HG03469 (cell line): ENCODE measurements around the gene ALDH16A1.

Experiments used
- ATAC-seq: cut with Tn5 transposase; IDR thresholded peaks from one replicate; pipeline ENCODE4 v1.9.1; 2021; ENCODE audit warnings: mild to moderate bottlenecking, moderate library complexity, moderate number of reproducible peaks; ENCODE audit not compliant: unreplicated experiment

ALDH16A1 gene

DNA sequence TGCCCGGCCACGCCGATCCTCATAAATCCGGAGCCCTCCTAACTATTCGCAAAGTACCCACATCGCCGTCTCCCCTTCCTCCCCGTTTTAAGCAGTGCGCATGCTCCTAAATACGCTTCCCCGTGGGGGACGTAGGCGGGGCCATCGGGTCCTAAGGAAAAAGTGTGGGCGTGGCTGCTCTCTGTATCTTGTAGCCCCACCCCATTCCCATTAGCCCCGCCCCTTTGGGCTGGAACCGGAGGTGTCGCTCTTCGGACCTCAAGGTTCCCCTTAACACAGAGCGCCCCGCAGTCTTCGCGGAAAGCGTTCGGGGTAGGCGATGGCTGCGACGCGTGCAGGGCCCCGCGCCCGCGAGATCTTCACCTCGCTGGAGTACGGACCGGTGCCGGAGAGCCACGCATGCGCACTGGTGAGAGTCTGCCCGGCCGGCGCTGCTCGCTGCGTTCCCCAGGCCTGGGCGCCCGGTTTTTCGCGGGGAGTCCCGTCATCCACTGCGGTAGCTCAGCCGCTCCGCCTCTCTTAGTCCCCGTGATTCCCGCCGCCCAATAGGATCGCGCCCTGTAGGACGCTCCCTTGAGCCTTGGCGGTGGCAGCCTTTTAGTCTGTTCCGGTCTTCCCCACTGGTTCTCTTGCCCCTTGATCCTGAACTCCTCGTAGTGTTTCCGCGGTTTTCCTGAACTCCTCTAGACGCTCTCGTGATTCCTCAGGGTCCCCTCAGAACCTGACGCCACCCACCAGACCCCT is at the start of gene ALDH16A1:
ALDH16A1 (plus strand) TSS at position 213 of the 744 bp plus-strand sequence; CDS start at position 320, 107 bp downstream.
- peak; percentile 75 for ATAC-seq

DNA sequence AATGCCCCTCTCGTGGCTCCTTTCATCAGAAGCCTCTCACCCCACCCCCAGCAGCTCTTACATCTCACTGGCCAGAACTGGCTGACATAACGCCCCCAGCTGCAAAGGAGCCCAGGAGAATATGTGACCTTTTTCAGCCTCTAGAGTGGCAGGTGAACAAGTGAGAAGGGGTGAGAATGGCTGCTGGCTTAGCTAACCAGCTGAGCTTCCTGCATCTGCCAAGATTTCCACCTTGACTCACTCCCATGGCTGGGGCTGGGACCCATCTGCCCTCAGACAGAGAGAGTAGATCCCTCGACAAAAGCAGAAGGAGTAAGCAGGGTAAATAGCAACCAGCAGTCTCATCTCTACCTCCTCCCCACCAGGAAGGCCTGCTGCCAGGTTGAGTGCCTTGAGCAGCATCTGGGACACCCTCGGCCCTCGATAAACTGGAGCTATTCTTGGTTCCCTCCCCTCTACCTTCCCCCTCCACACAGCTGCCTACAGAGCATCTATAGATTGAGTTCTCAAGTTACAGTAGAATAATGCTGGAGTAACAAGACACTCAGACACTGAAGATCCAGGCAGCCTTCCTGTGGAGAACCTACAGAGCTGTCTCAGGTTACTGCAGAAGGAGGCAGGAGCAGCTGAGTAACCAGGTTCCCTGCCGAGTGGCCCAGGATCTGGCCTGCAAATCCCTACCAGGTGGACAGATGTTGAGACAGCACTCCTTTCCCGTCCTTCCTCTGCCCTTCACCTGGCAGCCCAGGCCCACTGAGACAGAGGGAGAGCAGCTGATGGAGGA is 49.4 kb upstream of the ALDH16A1 start:
- no peak for ATAC-seq

DNA sequence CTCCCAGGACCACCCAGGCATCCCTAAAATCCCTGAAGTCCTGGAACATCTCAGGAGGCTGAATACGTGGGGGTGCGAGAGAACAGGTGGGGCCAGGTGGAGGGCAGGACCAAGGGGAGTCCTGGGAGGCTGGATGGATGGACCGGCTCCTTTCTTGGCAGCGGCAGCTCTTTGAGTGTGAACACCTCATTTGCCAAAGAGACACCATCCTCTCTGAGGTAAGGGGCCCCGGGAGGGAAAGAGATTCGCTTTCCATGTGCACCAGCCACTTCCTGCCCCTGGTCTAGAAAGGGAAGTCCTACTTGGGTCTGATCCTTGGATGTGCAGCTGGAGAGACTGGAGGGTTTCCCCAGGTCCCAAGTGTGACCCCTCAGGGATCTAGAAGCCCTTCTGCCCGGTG is 45.9 kb upstream of the ALDH16A1 start:
- no peak for ATAC-seq

DNA sequence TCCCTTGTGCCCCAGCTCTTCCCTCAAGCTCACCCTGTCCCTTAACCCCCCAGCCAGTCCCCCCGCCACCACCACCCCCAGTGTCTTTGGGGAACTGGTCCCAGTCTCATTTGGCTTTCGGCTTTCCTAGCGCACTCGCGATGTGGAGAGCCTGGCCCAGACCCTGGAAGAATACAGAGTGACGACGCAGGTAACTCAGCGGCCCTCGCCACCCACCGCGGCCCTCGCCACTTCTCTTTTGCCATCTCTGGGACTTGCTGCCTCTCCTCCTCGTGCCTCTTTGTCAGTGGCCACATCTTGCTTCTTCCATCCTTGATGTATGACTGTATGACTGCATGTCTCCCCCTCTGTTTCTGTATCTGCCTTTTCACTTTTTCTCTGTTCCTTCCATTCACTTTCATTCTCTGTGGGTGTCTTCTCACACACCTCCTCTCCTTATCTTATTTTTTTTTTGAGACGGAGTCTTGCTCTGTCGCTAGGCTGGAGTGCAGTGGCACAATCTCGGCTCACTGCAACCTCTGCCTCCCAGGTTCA is 45.5 kb upstream of the ALDH16A1 start:
- ATAC-seq = no peak

DNA sequence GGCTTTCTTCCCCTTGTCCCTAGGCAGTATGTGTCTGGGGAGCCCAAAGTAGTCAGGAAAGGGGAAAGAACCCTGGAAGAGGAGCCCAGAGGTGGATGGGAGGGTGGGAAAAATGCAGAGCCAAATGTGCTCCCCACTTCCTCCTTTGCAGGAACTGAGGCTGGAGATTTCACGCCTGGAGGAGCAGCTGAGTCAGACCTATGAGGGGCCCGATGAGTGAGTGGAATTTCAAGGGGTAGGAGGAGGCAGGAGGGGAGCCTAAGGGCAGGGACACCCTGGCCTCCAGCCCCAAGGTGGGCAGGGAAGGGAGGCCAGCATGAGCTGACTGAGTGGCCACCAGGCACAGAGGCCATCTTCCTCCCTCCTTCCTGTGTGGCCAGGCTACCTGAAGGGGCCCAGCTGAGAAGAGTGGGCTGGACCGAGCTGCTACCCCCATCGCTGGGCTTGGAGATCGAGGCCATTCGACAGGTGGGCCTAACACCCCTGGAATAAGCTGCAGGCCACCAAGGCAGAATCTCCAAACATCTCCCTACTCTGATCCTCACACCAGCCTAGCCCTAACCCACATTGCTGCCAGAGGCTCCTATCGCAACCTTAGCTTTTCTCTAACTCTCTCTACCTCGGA is 44.1 kb upstream of the ALDH16A1 start:
- no peak for ATAC-seq

DNA sequence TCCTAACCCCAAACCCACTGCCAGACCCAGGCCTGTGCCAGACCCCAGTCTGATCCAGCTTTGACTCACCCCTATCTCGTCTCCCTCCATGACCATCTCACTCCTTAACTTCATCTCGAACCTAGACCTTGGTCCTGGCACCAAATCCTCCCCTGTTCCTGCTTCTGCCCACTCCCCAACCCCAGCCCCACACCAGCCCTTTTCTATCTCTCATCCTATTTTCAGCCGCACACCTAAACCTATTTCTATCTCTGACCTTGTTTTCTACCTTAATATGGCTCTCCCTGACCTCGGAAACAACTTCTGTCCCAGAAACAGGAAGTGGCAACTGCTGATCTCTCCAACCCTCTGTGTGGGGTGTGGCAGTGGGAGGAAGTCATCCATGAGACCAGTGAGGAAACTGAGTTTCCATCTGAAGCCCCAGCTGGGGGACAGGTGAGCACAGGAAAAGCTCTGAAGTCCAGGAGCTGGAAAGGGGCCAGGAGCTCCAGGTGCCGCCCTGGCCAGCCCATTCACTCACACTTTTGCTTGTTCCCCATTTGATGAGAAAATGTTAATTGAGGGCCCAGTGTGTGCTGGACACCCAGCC is 43.5 kb upstream of the ALDH16A1 start:
- no peak for ATAC-seq

DNA sequence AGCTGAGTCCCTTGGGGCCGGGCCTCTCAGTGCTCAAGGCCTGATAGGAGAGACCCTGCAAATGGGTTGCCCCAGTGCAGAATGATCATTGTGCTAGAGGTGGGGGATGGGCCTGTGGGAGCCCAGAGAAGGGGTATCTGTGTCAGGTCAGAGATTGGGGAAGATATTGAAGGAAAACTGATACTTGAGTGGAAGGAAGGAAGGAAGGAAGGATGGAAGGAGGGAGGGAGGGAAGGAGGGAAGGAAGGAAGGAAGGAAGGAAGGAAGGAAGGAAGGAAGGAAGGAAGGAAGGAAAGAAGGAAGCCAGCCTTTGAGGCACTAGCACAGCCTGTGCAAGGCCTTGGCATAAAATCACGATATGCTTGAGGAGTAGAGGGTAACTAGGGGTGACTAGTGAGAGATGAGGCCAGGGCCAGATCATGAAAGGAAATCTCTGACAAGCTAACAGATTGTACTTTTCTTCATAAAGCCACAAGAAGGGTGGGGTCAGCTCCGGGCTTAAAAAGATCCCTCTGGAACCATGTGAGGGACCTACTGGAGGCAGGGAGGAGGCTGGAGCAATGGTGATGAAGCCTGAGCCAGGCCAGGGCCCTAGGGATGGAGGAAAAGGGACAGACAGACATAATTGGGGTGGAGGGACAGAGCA is 41.2 kb upstream of the ALDH16A1 start:
- no peak for ATAC-seq

DNA sequence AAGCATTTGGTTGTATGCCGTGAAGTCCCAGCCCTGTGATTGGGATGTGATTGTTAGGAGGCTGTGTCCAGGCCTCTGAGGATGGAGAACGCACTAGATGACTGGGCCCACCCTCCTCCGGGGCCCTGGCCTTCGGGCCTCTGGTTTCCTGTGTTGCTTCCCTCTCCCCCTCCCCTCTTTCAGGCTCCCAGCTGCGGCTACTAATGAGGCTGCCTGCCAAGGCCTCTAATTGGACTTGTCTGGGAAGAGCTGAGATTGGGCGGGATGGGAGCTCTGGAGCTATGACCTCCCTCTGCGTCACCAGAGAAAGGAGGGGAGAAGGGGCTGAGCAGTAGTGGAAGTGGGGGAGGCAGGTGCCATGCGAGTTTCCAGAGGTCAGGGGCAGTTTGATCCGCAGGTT is 39.7 kb upstream of the ALDH16A1 start:
- ATAC-seq = no peak

DNA sequence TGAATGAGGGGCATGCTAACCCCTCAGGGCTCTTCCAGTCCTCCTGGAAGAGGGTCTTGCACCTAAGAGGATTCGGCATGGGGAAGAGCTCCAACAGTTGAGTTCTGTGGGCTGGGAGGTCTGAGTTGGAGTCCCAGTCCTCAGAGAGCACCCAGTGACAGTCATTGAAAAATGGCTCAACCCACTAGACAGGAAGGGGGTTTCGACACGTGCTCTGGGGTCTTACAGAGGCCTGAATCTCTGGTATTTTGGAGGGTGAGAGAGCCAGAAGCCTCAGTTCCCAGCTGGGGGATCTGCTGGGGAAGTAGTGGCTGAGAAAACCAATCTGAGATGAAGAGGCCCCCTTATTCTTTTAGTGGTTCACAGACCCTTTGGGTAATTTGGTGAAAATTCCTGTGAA is 38.8 kb upstream of the ALDH16A1 start:
- no peak for ATAC-seq

DNA sequence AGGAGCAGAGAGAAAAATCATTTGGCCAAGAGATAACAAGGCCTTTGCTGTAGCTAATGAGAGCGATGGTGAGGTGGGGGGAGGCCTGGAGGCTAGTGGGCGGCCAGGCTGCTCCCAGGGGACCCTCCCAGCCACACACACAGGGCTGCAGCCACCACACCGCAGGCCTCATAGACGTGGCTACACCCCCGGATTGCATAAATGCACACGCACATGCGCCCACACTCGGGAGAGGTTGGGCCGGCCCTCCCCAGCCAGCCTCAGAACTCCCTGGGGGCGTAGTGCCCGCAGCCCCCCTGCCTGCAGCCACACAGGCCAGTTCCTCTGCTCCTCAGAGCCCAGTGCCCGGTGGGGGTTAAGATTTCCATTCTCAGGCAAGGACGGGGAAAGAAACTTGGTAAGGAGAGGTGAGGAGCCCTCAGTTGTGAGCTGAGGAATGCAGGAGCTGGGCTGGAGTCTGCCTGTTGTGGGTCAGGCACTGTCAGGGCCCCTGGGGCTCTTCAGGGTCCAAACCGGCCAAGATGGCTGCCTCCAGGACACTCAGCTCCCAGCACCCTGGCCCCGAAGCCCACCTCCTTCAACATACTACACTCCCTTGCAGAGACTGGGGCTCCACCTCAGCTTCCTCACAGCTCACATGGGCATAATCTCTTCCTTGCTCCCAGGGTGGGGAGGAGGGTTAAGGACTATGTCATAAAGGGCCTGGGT is 37.8 kb upstream of the ALDH16A1 start:
- no peak for ATAC-seq

DNA sequence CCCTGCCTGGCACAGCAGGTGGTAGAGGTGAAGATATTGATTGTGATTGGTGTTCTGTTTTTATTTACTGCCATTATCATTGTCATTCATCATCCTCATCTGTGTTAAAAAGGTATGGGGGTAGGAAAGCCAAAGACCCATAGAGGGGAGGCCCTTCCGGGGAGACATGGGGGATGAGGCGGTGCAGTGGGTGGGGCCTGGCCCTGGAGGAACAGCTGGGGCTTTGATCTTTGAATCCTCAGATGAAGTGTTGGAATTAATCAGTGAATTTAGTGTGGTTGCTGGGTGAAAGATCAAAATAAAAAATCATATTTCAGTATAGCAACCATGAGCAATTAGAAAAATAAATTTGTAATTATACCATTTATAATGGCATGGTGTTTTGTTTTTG is 37.2 kb upstream of the ALDH16A1 start:
- no peak for ATAC-seq

DNA sequence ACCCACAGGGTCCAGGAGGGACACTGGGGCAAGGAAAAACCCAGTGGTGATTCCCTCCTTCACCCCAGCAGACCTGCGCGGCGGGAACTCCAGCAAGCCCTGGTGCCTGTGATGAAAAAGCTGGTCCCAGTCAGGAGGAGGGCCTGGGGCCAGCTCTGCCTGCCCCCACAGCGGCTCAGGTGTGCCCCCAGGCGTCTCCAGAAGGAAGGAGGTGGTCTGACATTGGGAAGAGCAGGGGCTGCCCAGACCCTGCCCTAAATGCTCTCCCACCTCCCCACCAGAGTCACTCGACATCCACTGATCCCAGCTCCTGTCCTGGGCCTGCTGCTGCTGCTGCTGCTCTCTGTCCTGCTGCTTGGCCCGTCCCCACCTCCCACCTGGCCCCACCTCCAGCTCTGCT is 35.9 kb upstream of the ALDH16A1 start:
- ATAC-seq = no peak

DNA sequence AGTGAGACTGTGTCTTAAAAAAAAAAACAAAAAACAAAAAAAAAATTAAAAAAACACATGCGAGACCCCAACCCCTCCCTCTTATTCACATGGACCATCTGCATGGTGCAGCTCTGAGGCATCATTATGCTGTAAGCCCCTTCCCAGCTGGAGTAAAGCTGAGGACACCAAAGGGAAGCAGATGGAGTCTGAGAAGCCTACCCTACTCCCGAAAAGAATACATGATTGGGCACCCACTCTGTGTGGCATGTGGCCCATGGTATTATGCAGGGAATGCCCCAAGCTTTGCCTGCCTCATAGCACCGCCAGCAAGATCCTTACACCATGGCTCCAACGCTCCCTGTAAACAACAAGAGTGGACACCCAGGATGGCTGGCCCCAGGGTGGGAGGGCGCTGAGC is 34.5 kb upstream of the ALDH16A1 start:
- ATAC-seq = no peak

DNA sequence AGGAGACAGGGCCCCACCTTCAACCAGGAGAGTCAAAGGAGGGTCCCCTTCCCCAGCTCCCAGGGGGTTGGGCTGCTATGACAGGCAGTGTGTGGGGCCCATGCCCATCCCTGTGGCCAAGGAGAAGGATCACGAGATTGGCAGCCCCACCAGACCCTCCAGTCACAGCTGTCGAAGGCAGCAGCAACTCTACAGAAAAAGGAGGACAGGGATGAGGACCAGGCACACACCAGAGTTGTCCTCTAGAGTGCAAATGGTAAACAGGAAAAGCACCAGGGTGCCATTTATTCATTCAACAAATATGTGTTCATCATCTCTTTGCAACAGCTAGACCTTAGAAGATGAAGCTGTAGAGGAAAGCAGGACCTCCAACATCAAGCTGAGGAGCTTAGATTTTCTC is 33.9 kb upstream of the ALDH16A1 start:
- ATAC-seq = no peak

DNA sequence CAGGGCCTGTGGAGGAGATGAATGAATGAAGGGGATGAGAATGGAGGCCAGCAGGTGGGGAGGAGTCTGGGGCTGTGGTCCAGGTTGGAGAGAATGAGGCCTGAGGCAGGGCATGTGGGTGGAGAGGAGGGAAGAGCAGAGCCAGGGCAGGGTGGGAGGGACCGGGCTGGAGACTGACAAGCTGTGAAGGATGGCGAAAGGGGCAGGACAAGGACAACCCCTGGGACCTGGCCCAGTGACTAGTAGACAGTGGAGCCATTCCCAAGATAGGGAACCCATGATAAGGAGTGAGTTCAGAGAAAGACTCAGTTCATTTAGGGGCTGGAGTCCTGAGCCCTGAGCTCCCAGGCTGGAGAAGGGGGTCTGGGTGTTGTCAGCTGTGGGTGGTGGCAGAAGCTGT is 32.8 kb upstream of the ALDH16A1 start:
- no peak for ATAC-seq

DNA sequence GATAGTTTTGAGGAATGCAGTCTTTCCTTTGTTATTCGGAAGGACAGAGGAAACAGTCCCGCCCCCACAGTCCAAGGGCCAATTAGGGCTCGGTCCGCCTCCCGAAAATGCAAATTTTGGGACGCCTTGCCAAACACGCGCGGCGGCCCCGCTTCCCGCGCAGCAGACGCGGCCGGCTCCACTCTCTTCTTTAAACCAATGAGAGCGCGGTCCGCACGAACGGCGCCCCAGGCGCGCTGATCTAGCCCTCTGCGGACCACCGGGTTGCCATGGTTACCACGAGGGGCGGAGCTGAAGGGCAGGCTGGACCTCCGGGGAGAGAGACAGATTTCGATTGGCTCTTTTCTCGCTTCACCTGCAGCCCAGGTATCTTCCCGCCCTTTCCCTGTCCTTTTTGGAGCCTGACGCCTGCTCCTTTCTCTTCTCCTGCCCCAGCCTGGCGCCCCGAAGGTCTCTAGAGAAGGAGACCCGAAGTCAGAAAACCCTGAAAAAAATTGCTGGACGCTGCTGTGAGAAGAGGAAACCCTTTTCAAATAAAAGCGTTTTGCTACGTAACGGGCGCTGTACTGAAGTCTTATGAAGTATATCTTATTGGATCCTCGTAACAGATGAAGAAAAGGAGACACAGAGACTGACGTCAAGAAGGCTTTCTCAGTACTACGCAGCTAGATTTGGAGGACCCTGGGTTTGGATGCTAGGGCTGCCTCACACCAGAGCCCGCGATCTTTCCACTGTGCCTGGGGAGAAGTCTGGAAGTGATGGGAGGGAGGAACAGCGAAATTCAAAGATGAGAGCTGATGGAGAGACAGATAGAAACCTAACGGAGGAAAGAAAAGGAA is 31.8 kb upstream of the ALDH16A1 start:
- no peak for ATAC-seq

DNA sequence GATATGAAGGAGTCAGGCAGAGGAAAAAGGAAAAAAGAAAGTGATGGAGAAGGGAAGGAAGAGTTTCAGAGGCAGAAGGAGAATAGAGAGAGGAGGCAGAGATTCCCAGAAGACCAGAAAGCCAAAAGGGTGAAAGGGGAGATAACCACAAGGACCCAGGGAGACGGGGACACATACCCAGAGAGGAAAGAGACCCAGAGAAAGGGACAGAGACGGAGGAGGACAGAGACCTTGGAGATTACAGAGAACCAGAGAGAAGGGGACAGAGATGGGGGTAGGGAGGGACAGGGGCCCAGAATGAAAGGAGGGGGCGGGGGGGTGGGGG is 31.2 kb upstream of the ALDH16A1 start:
- ATAC-seq = no peak

DNA sequence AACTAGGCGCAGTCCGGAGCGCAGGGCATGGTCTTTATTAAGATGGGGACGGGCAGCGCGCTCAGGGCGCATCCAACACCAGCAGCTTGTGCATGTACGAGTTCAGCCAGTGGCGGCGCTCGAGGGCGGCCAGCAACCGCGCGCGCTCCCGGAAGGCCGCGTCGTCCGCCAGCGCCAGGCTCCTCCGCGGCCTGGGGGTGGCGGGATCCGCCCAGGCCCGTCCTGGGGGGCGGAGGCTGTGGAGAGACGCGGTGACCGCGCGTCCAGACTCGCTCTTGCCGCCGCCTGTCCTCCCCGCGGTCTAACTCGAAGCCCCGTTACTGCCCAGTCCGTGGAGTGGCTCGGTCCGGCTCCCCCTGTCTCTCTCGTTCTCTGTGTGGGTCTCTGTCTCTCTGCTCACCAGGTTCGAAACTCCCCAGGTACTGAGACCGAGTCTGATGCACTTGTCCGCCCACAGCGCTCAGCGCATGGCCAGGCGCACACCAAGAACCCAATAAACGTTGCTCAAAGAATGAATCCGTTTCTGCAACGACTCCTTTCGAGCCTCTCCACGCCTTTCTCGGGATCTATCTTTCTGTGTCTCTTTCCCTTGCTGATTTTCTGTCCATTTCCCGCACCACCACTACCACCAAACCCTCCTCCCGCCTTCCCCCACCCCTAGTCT is 30.5 kb upstream of the ALDH16A1 start:
- no peak for ATAC-seq
